Activated T-helper 9 cell treated with anti-CD3 and anti-CD28 coated beads, Interleukin-2, amount 50 U/mL, for 16 hours (primary cell): Measurements from ENCODE around the gene ZNF414.
"Not testable (repeated sequence)": the region's sequence is repeated elsewhere in the genome, so short reads cannot be mapped to it uniquely, and the experiment has no call there.

Experiments used
- DNase-seq: peaks from one replicate; pipeline ENCODE4 v3.0.0-alpha.2; 2020; ENCODE audit warnings: low read depth

The ZNF414 gene

DNA sequence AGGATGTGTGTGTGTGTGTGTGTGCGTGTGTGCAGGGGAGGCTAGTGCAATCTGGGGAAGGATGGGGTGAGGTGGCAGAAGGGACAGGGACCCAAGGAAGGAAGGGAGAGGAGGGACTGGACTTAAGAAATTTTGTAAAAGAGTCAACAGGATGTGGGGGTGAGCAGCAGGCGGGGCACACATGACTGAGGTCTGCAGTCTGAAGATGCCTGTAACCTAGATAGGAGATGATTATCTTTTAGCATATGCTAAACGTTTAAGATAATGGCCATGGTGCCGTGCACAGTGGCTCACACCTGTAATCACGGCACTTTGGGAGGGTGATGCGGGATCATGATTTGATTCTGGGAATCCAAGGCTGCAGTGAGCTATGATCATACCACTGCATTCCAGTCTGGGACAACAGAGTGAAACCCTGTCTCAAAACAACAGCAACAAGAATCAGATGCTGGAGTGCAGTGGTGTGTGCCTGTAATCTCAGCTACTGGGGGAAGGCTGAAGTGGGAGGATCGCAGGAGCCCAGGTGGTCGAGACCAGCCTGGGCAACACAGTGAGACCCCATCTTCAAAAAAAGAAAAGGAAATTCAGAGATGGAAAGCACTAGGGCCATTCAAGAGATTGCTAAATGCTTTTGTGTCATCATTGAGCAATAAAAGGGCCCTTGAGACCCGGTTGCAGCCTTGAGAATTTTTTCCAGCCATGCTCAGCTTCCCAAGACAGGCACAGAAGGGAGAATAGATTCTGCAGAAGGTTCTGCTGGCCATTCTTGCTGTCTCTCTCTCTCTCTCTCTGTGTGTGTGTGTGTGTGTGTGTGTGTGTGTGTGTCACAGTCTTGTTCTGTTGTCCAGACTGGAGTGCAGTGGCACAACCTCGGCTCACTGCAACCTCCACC is 3.8 kb upstream of the ZNF414 start:
- no peak for DNase-seq

- peak; percentile 34 for DNase-seq
These were observed 1.4 kb upstream of the ZNF414 start for GRCh38 chr19:8515317-8515716.

GRCh38 chr19:8514505-8515009 is 590 bp upstream of the ZNF414 start:
- not testable (repeated sequence) for DNase-seq

GRCh38 chr19:8513036-8513686 is 806 bp downstream of the ZNF414 start:
- no peak for DNase-seq

GRCh38 chr19:8512115-8512967 is 1.6 kb downstream of the ZNF414 start:
- no peak for DNase-seq

DNA sequence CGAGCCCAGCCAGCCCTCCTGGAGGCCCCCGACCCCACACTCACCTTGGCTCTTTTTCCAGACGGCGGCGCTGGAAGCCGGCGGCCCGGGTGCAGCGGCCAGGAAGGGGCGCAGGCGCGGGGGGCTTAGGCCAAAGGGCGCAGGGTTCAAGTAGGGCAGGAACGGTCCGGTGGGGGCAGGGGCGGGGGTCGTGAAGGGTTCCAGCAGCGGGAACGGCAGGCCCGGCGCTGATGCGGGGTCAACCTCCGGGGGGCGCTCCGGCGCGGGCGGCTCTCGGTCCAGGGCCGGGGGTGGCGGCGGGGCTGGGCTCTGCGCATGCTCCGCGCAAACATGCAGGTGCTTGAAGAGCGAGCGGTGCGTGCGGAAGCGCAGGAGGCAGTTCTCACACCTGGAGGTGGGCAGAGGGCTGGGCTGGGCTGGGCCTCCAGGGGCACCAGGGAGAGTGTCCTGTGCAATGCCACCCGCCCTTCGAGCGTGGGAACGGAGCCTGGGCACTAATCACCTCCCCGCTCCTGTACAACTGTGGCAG is 2.3 kb downstream of the ZNF414 start:
- no peak for DNase-seq

- no peak for DNase-seq
These were observed 3.3 kb downstream of the ZNF414 start for GRCh38 chr19:8510589-8511115.

DNA sequence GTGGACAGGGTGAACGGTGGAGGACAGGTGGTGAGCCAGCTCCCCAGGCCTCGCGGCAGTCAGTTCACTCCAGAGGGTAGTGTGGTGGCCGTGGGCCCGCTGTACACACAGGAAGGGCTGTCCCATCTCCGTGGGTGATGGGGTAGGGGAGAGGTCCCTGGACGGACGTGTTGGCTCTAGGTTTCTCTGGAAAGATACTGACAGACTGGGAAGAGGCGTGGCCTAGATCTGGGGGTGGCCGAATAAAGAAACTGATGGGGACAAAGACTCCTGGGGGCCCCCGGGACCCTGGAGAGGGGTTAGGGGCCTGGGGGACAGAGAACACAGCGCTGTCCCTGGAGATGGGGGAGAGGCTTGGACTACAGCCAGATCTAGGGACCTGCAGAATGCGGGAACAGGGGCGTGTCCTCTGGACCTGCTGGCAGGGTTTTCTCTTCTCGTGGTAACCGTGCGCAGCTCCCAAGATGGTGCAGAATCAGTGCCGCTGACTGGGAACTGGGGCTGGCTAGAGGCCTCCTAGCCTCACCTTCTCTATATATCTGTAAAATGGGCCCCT is 7.5 kb downstream of the ZNF414 start:
- DNase-seq, result no peak

DNA sequence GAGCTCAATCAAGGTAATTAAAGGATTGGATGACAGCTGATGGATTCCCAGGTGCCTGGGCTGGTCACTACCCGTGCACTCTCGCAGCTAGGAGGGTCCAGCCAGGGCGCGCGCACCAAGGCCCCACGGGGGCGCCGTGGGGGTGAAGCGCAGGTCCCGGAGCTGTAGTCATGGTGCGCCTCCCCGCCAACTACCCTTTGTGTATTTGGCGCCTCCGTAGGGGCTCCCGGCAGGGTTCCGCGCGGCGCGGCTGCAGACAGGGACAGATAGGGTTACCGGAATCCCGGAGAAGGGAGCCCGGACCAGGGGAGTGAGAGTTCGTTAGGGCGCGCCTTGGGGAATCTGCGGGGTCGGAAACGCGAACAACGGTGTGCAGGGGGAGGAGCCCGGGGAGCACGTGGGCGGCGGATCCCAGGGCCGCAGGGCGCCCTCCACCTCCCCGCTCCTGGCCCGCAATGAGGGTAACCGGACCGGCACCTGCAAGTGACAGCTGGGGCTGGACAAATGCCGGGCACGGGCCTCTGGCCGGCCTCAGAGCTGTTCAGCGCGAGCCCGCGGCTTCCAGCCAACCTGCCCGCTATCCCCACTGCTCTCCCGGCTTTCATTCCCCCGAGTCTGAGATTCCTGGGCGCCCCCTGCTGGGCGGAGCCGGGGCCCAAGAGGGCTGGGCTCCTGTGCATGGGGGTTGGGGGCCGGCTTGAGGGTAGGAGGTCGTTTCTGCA is 8.1 kb downstream of the ZNF414 start:
- DNase-seq, result peak; percentile 61

GRCh38 chr19:8504919-8505318 is 9.0 kb downstream of the ZNF414 start:
- DNase-seq, result no peak

DNA sequence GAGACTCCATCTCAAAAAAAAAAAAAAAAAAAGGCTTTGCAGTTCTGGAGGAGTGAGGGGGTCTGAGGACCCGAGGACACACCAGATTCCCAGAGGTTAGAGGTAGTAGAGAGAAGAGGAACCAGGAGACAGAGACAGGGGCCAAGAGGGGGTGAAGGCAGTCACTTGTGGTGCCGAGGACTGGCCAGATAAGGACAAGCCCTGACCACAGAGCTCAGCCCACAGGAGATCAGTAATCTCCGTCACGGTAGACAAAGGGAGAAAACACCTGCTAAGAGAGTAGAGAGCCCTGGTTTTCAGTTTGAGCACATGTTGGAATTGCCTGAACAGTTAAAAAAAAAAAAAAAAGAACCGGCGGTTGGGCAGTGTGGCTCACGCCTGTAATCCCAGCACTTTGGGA is 9.8 kb downstream of the ZNF414 start:
- DNase-seq, result no peak

DNA sequence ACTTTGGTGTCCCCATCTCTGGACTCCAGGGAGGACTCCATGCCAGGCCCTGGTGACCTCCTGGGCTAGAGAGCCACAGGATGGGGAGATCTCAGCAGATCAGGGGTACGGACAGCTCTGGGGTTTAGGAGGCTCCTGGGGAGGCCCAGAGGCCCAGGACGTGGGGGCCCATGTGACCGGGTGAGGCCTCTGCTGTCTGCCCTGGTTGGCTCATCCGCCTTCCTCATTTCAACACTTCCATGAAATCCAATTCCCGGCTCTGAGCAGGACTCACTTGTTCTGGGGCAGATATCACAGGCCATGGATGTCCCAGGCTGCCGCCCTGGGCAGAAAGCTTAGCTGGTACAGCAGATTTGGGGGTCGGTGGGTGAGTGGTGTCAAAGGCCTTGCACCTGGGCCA is 10.5 kb downstream of the ZNF414 start:
- DNase-seq, result no peak

- no peak for DNase-seq
These were observed 12.0 kb downstream of the ZNF414 start for GRCh38 chr19:8501981-8502380.

GRCh38 chr19:8501516-8501915 is 12.5 kb downstream of the ZNF414 start:
- DNase-seq, result no peak

- DNase-seq, result no peak
These were observed 13.8 kb downstream of the ZNF414 start for GRCh38 chr19:8500158-8500557.

DNA sequence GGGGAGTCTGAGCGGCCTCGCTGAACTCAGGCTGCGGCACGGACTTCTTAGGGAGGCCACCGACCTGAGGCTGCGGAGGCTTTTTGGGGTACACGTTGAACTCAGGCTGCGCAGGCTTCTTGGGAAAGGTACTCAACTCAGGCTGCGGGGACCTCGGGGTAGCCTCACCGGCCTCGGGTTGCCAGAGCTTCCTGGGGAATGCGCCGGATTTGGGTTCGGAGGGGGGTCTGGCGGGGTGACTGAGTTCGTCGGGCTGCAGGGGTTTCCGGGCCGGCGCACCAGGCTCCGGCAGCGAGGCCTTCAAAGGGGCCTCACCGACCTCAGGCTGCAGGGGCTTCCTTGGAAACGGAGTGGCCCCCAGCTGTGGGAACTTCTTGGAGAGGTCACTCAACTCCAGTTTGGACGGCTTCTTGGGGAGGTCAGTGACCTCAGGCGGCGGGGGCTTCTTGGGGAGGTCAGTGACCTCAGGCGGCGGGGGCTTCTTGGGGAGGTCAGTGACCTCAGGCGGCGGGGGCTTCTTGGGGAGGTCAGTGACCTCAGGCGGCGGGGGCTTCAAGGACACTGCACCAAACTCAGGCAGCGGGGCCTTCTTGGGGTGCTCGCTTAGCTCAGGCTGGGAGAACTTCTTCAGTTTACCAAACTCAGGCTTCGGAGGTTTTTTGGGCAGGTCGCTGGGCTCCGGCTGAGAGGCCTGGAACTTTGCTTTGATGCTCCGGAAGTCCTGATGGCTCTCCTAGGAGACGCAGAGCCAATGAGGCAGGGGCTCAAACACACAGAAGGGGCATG is 14.7 kb downstream of the ZNF414 start:
- DNase-seq, result no peak

GRCh38 chr19:8498295-8498694 is 15.7 kb downstream of the ZNF414 start:
- DNase-seq, result no peak

DNA sequence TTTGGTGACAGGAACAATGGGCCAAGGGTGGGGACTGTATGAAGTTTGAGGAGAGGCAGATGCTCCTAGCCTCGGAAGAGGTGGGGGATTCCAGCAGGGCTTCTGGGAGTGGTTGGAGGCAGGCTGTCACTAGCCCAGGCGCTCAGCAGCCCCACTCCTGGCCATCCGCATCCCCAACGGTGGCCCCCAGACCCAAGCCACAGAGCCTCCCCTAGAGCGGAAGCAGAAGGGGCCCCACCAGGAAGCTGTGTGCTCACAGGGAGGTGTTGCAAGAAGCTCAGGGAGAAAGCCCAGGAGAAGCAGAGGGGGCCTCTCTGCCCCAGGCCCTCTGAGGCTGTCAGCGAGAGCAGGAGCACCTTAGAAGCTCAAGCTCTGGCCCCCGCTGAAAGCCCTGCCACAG is 19.8 kb downstream of the ZNF414 start:
- no peak for DNase-seq

DNA sequence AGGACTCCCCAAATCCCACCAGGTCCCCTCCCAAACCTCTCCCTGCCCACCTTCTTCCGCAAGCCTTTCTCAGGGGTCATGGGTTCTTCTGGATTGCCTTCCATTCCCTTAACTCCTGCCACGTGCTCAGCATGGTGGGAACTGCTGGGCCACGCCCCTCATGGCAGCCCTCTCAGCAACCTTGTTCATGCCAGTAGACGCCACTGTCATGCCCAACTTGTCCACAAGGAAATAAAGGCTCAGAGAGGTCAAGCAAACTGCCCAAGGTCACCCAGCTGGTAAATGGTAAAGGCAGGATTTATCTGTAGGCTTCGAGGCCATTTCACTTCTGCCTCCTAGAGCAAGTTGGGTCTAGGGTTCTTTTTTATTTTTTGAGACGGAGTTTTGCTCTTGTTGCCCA is 22.4 kb downstream of the ZNF414 start:
- no peak for DNase-seq

- no peak for DNase-seq
These were observed 23.1 kb downstream of the ZNF414 start for GRCh38 chr19:8490873-8491272.
